Activated CD4-positive, alpha-beta T cell treated with anti-CD3 and anti-CD28 coated beads, Interleukin-2, amount 10 ng/mL, durations not matched to agents 24 days and 14 days (primary cell): Measurements from ENCODE around the gene EPS8L2. TPM values are rescaled to one million over a fixed set of nuclear protein-coding genes. Genes with fewer than 3 reads are reported as not detected.

Experiments
- DNase-seq: peaks from one replicate; pipeline ENCODE4 v3.0.0; 2022
- H3K27ac Mint-ChIP-seq: one replicate; pipeline ENCODE4 v1.8.0; 2022; ENCODE audit warnings: mild to moderate bottlenecking, mixed read lengths
- H3K27me3 Mint-ChIP-seq: one replicate; pipeline ENCODE4 v1.8.0; 2022; ENCODE audit warnings: mixed read lengths
- H3K36me3 Mint-ChIP-seq: one replicate; pipeline ENCODE4 v1.8.0; 2022; ENCODE audit warnings: low read depth, mild to moderate bottlenecking, mixed read lengths
- H3K4me1 Mint-ChIP-seq: one replicate; pipeline ENCODE4 v1.8.0; 2021; ENCODE audit warnings: mixed read lengths
- H3K4me3 Mint-ChIP-seq: one replicate; pipeline ENCODE4 v1.8.0; 2022; ENCODE audit warnings: mild to moderate bottlenecking, moderate library complexity, mixed read lengths
- H3K9me3 Mint-ChIP-seq: one replicate; pipeline ENCODE4 v1.8.0; 2021; ENCODE audit warnings: mixed read lengths
- intact Hi-C: fragments of 100-400 bp; cut with micrococcal nuclease; formaldehyde crosslinking; loops from one replicate; pipeline ENCODE4 v1.15.1; 2023
- total RNA-seq: library from RNA; stranded (reverse); gene quantifications from 2 replicates; pipeline ENCODE4 v1.2.3, GENCODE V29; 2022

The EPS8L2 gene
- total RNA-seq, 1 donor from 2014 or later = 15.3 TPM

GRCh38 chr11:693887-694562 lies 12.0 kb upstream of the EPS8L2 start:
- H3K9me3 Mint-ChIP-seq = no peaks in the 10 kb centered on the region
- peak; percentile 60 for DNase-seq
- H3K36me3 Mint-ChIP-seq = peaks cover 17% of the 10 kb centered on the region
- no peaks in the 10 kb centered on the region for H3K27me3 Mint-ChIP-seq
- peaks cover 45% of the 10 kb centered on the region for H3K4me1 Mint-ChIP-seq
- intact Hi-C loops = loop anchor here (2.0 kb wide), 1 partner anchor 33 kb away; no protein-coding TSS in a partner anchor
- H3K27ac Mint-ChIP-seq = peak overlapping the region; percentile 90
- H3K4me3 Mint-ChIP-seq = peak overlapping the region; percentile 90

- H3K9me3 Mint-ChIP-seq = no peaks in the 10 kb centered on the region
- peak within 1 kb of the TSS; percentile 90 for H3K4me3 Mint-ChIP-seq
- no peaks in the 10 kb centered on the region for H3K27me3 Mint-ChIP-seq
- H3K4me1 Mint-ChIP-seq = peaks cover 45% of the 10 kb centered on the region
- peaks cover 12% of the 10 kb centered on the region for H3K36me3 Mint-ChIP-seq
- peak within 1 kb of the TSS; percentile 94 for H3K27ac Mint-ChIP-seq
- intact Hi-C loops = loop anchor here (1.0 to 5.0 kb wide), 4 partner anchors 32 to 157 kb away; partner anchors contain the start of genes HRAS, LRRC56, PHRF1 and SLC25A22
- DNase-seq = peak; percentile 100
Observed at GRCh38 chr11:694563-695287, 11.3 kb upstream of the EPS8L2 start, which contains the start of gene DEAF1. TSS of gene DEAF1 (minus strand) at chr11:695222. CDS start at chr11:695047, 175 bp downstream.

- Mint-ChIP-seq H3K4me3 (peak overlapping the region; percentile 90), H3K27me3 (no peaks in the 10 kb centered on the region), H3K4me1 (peaks cover 45% of the 10 kb centered on the region), H3K9me3 (no peaks in the 10 kb centered on the region), H3K27ac (peak overlapping the region; percentile 94), H3K36me3 (peaks cover 9% of the 10 kb centered on the region)
- intact Hi-C loops = loop anchor here (1.0 to 5.0 kb wide), 4 partner anchors 32 to 158 kb away; partner anchors contain the start of genes HRAS, LRRC56, PHRF1 and SLC25A22
- no peak for DNase-seq
Observed at GRCh38 chr11:695288-695537, 10.8 kb upstream of the EPS8L2 start.

- DNase-seq = peak; percentile 99
- intact Hi-C loops = loop anchor here (1.0 to 5.0 kb wide), 4 partner anchors 31 to 158 kb away; partner anchors contain the start of genes HRAS, LRRC56, PHRF1 and SLC25A22
- H3K4me3 Mint-ChIP-seq = peak within 1 kb of the TSS; percentile 90
- H3K36me3 Mint-ChIP-seq = peaks cover 10% of the 10 kb centered on the region
- no peaks in the 10 kb centered on the region for H3K9me3 Mint-ChIP-seq
- H3K27me3 Mint-ChIP-seq = no peaks in the 10 kb centered on the region
- H3K4me1 Mint-ChIP-seq = peaks cover 42% of the 10 kb centered on the region
- H3K27ac Mint-ChIP-seq = peak within 1 kb of the TSS; percentile 94
Observed at GRCh38 chr11:695538-696248, 10.3 kb upstream of the EPS8L2 start, which contains the start of gene TMEM80. TSS of gene TMEM80 (plus strand) at chr11:695816. CDS start at chr11:695828, 12 bp downstream.

- H3K4me3 Mint-ChIP-seq = peak overlapping the region; percentile 90
- peaks cover 29% of the 10 kb centered on the region for H3K4me1 Mint-ChIP-seq
- H3K36me3 Mint-ChIP-seq = peaks cover 6% of the 10 kb centered on the region
- intact Hi-C loops = loop anchor here (5.0 kb wide), 2 partner anchors 100 to 160 kb away; partner anchors contain the start of genes HRAS, LRRC56 and SLC25A22
- DNase-seq = no peak
- peak overlapping the region; percentile 28 for H3K27ac Mint-ChIP-seq
- H3K27me3 Mint-ChIP-seq = no peaks in the 10 kb centered on the region
- no peaks in the 10 kb centered on the region for H3K9me3 Mint-ChIP-seq
Observed at GRCh38 chr11:696955-697491, 9.0 kb upstream of the EPS8L2 start.

- Mint-ChIP-seq H3K27ac (peak overlapping the region; percentile 47), H3K4me3 (peak overlapping the region; percentile 24), H3K4me1 (peaks cover 23% of the 10 kb centered on the region), H3K9me3 (no peaks in the 10 kb centered on the region), H3K36me3 (peaks cover 5% of the 10 kb centered on the region), H3K27me3 (no peaks in the 10 kb centered on the region)
- intact Hi-C loops = loop anchor here (5.0 kb wide), 2 partner anchors 99 to 161 kb away; partner anchors contain the start of genes HRAS, LRRC56 and SLC25A22
- DNase-seq = no peak
Observed at GRCh38 chr11:697811-698311, 8.2 kb upstream of the EPS8L2 start.

- no peaks in the 10 kb centered on the region for H3K9me3 Mint-ChIP-seq
- DNase-seq = no peak
- intact Hi-C loops = loop anchor here (5.0 kb wide), 2 partner anchors 99 to 161 kb away; partner anchors contain the start of genes HRAS, LRRC56 and SLC25A22
- peaks cover 3% of the 10 kb centered on the region for H3K36me3 Mint-ChIP-seq
- no peak overlapping the region for H3K4me3 Mint-ChIP-seq
- H3K27me3 Mint-ChIP-seq = no peaks in the 10 kb centered on the region
- peaks cover 15% of the 10 kb centered on the region for H3K4me1 Mint-ChIP-seq
- H3K27ac Mint-ChIP-seq = no peak overlapping the region
Observed at GRCh38 chr11:698493-699115, 7.4 kb upstream of the EPS8L2 start.

- intact Hi-C loops = loop anchor here (5.0 kb wide), 2 partner anchors 98 to 162 kb away; partner anchors contain the start of genes HRAS, LRRC56 and SLC25A22
- Mint-ChIP-seq H3K27ac (no peak overlapping the region), H3K36me3 (peaks cover 3% of the 10 kb centered on the region), H3K4me1 (peaks cover 14% of the 10 kb centered on the region), H3K9me3 (no peaks in the 10 kb centered on the region), H3K4me3 (no peak overlapping the region), H3K27me3 (no peaks in the 10 kb centered on the region)
- DNase-seq = no peak
Observed at GRCh38 chr11:699116-699508, 6.9 kb upstream of the EPS8L2 start.

GRCh38 chr11:699753-700152 lies 6.3 kb upstream of the EPS8L2 start:
- no peak for DNase-seq
- H3K4me3 Mint-ChIP-seq = no peak overlapping the region
- intact Hi-C loops = loop anchor here (5.0 kb wide), 2 partner anchors 98 to 162 kb away; partner anchors contain the start of genes HRAS, LRRC56 and SLC25A22
- peaks cover 14% of the 10 kb centered on the region for H3K4me1 Mint-ChIP-seq
- no peaks in the 10 kb centered on the region for H3K9me3 Mint-ChIP-seq
- no peak overlapping the region for H3K27ac Mint-ChIP-seq
- no peaks in the 10 kb centered on the region for H3K27me3 Mint-ChIP-seq
- peaks cover 3% of the 10 kb centered on the region for H3K36me3 Mint-ChIP-seq

- intact Hi-C loops = no loop called here
- Mint-ChIP-seq H3K4me3 (no peak overlapping the region), H3K4me1 (peaks cover 13% of the 10 kb centered on the region), H3K36me3 (peaks cover 3% of the 10 kb centered on the region), H3K27ac (no peak overlapping the region), H3K9me3 (no peaks in the 10 kb centered on the region), H3K27me3 (peaks cover 4% of the 10 kb centered on the region)
- no peak for DNase-seq
Observed at GRCh38 chr11:701741-702461, 4.1 kb upstream of the EPS8L2 start.

GRCh38 chr11:702462-703461 lies 3.3 kb upstream of the EPS8L2 start:
- intact Hi-C loops = no loop called here
- peaks cover 11% of the 10 kb centered on the region for H3K27me3 Mint-ChIP-seq
- H3K4me3 Mint-ChIP-seq = no peak overlapping the region
- H3K27ac Mint-ChIP-seq = no peak overlapping the region
- peaks cover 3% of the 10 kb centered on the region for H3K36me3 Mint-ChIP-seq
- H3K9me3 Mint-ChIP-seq = no peaks in the 10 kb centered on the region
- DNase-seq = no peak
- peaks cover 7% of the 10 kb centered on the region for H3K4me1 Mint-ChIP-seq
